Renal pelvis (tissue), 4 donors: ENCODE data around the gene NKX2-4. TPM values are rescaled to one million over a fixed set of nuclear protein-coding genes. Genes with fewer than 3 reads are reported as not detected.
"Not testable (repeated sequence)": the region's sequence is repeated elsewhere in the genome, so short reads cannot be mapped to it uniquely, and the experiment has no call there.

Experiments used
- DNase-seq: peaks from one replicate; pipeline ENCODE4 v3.0.0-alpha.2; 2013
- polyA plus RNA-seq, 3 donors: library from polyadenylated mRNA; unstranded; fragments of 120-200 nt; gene quantifications; one replicate each; pipeline ENCODE4 v1.2.1, GENCODE V29; 2013; ENCODE audit not compliant: insufficient read length in 3 of 3

NKX2-4 gene
- polyA plus RNA-seq, 3 donors = not detected

DNA sequence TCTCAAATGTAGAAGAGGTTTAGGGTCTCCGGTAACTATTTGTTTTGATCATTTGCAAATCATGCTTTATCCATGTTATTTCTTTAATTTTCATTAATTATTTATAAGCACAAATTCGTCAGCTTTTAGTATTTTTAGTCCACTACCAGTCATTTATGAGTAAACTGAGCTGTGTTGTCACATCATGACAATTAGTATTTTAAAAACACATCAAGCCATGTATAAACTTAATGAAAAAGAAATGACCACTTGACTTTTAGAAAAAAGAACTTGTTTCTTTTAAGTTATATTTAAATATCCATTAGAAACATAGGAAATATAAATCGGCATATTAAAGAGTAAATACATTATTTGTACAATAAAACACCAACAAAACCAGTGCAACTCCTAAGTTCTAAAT lies 2.8 kb downstream of the NKX2-4 start:
- DNase-seq = no peak

DNA sequence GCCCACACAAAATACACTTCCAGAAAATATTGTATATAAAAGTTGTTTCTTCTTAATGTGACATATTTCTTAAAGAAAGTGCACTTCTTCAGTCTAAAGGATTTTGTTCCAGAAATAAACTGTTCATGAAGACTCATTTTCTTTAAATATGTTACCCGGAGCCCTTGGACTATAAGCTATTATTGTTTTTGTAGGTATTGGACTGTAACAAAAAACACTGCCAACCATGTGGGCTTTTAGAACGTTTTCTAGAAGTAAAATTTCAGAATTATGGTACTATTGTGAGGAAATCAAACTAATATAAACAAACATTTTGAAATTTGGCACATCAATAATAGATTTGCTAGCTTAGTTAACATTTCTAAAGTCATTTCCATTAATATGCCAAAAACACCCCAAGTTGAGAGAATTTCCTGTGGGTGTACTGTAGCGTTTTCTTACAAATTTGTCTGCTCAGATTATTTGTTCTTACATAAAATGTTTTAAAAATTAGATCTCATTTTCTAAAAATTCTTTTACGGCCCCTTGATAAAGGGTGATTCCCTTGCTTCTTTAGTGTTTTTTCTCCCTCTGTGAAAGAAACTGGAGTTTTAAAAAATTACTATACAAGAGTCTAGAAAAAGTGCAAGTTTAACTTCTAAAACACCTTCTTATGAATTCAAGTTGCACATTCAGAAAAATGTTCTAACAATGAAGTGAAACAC lies 3.4 kb downstream of the NKX2-4 start:
- no peak for DNase-seq

DNA sequence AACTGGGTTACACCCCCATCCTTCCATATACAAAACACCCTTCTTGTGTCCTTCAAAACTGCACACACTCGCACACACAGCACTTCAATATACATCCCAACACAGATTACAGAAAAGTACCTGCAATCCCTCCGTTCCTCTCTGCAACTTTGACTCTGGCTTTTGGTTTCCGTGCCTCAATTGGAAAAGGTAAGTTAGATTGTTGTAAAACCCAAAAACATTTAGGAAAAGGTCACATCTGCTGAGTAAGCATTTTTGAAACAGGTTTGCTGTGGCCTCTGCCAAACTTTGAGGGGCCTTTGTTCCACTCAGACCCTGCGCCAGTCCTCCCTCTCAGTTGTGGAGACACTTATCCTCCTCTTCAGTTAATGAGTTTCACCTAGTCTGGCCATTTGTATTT lies 4.2 kb downstream of the NKX2-4 start:
- DNase-seq = no peak

- no peak for DNase-seq
Observed at GRCh38 chr20:21391972-21392352, 5.4 kb downstream of the NKX2-4 start.

DNA sequence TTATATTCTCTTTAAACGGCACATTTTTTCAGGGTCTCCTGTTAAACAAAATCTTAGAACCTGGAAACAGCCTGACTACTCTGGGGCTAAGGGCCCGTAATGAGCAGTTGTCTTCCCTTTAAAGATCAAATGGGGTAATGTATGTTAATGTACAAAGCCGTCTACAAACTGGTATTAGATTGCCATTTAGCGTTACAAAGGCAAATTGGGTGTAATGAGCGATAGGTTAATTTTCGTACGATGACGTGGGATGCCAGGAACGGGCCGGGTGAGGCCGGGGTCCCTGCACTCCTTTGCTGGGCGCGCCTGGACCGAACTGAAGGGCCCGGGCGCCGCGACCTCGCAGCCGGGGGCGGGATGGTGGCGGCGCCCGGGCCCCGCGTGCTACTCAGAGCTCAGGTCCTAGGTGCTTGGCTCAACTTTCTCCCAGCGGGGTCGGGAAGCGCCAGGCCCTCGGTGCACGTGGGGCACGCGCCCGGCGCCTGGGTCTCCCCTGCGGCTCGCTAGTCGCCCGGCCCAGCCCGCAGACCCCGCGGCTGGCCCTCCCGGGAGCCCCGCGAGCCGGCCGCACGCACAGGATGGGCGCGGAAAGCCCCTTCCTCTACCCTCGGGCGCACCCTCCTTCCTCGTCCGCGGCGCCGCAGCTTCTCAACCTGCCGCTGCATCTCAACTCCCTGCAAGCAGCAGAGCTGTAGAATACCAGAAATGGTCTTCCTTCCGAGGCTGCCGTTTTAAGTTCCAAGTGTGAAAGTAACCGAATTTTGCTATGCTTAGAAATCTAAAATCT lies 5.9 kb downstream of the NKX2-4 start:
- no peak for DNase-seq

DNA sequence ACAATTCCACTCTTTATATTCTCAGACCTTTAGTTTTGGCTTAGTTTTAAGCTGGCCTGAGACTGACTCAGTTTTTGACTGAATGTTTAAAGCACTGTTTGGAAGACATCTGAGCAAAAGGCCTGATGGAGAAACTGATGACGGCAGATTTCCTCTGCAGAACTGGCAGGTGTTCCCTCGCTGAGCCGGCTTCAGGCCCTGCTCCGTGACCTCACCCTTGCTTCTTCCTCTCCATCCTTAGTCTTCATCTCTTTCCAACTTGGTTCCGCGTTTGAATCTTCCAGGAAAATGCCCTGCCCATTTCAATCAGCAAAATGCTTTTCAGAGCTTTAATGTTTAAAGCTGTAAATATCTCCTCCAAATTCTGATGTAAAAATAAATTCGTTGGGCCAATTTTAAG lies 6.6 kb downstream of the NKX2-4 start:
- no peak for DNase-seq

GRCh38 chr20:21389368-21389767 lies 8.0 kb downstream of the NKX2-4 start:
- no peak for DNase-seq

- no peak for DNase-seq
Observed at GRCh38 chr20:21388566-21388965, 8.8 kb downstream of the NKX2-4 start.

- DNase-seq = no peak
Observed at GRCh38 chr20:21387528-21387927, 9.8 kb downstream of the NKX2-4 start.

DNA sequence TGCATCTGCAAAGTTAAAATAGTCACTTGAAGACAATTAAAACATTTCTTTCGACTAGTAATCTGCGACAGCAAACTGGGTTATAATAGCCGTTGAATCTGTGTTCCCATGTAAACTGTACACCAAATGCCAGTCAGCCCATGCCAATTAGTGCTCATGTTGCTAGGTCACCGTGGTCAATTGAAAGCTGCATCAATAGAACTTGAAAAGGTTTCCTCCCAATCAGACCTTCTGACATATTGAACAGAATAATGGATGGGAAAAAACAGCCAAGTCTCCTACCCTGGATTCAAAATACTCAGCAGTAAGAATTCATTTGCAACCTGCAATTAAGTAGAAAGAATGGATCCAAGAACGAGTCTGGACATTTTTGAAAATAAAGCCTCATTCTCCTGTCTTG lies 11.2 kb downstream of the NKX2-4 start:
- DNase-seq = no peak

- no peak for DNase-seq
Observed at GRCh38 chr20:21384308-21384892, 12.9 kb downstream of the NKX2-4 start.

GRCh38 chr20:21381619-21382018 lies 15.7 kb downstream of the NKX2-4 start:
- DNase-seq = no peak

DNA sequence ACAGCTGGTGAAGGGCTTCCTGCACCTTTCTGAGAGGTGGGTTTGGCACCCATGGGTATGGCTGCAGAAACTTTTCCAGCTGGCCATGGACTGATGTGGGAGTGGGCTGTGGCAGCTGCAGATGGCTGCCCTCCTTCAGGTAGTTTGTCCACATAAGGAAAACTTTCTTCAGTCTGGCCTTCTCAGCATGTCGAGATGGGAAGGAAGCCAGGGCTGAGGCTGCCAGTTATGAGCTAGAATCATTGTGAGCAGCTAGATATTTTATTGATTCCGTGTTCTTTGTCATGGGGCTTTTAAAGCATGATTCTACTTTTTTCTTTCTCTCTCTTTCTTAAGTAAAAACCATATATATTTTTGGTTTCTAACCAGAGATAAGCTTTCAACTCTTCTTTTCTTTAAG lies 16.6 kb downstream of the NKX2-4 start:
- DNase-seq = no peak

DNA sequence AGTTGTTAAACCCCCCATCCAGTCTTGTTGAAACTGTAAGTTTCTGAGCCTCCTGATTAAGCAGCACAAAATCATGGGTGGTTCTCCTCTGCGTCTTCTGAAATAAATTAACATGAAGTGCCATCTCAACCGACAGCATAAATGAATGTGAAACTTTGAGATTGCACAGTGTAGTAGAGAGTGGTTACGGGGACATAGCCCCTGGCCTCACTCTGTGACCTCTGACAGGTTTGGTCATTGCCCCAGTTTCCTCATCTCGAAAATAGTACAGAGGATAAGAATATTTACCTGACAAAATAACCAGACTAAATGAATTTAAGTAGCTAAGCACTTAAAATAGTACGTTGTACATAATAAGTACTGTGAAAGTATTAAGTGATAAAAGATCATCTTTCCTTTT lies 19.1 kb downstream of the NKX2-4 start:
- no peak for DNase-seq

DNA sequence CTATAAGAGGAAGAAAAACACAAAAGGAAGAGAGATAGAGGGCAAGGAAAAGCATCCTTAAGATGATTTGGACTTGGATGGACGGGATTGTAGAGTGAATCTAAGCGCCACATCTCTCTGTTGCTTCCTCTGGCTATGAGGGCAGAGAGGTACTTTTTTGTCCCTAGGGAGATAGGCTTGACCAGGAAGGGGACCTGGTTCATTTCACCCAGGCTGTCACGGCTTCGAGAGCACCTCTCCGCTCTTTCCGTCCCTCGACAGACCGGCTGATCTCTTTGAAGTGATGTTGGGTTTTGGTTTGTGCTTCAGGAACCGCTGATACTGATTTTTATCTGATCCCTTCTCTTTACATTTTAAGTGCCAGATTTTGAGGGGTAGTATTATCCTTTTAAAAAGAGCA lies 19.6 kb downstream of the NKX2-4 start:
- DNase-seq = no peak

GRCh38 chr20:21376626-21377025 lies 20.7 kb downstream of the NKX2-4 start:
- no peak for DNase-seq

DNA sequence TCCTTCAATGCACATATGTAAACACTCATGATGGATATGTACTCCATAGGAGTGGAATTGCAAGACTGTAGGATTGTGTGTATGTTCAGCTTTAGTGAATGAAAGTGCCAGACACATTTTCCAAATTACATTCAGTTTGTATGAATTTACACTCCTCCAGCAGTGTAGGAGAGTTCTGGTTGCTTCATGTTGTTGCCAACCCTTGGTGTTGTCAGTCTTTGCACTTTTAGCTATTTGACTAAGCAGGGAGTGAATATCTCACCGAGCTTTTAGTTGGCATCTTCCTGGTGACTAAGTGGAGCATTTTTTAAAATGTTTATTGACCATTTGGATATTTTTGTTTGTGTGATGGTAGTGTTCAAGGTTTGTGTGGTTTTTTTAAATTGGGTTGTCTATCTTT lies 23.9 kb downstream of the NKX2-4 start:
- no peak for DNase-seq

GRCh38 chr20:21372016-21372415 lies 25.3 kb downstream of the NKX2-4 start:
- DNase-seq = no peak

GRCh38 chr20:21371193-21371592 lies 26.1 kb downstream of the NKX2-4 start:
- DNase-seq = no peak

DNA sequence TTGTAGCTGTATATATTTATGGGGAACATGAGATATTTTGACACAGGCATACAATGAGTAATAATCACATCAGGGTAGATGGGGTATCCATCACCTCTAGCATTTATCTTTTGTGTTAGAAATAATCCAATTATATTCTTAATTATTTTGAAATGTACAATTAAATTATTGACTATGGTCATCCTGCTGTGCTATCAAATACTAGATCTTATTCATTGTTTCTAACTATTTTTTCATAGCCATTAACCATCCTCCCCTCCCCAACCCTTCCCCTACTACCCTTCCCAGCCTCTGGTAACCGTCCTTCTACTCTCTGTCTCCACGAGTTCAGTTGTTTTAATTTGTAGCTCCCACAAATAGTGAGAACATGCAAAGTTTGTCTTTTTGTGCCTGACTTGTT lies 28.5 kb downstream of the NKX2-4 start:
- no peak for DNase-seq

DNA sequence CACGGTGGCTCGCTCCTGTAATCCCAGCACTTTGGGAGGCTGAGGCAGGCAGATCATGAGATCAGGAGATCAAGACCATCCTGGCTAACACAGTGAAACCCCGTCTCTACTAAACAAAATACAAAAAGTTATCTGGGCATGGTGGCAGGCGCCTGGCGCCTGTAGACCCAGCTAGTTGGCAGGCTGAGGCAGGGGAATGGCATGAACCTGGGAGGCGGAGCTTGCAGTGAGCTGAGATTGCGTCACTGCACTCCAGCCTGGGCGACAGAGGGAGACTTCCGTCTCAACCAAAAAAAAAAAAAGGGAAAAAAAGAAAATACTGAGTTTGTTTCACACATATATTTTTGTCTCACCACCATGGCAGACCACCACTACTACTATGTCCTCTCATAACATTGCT lies 31.1 kb downstream of the NKX2-4 start:
- not testable (repeated sequence) for DNase-seq

- DNase-seq = no peak
Observed at GRCh38 chr20:21365771-21366170, 31.6 kb downstream of the NKX2-4 start.

GRCh38 chr20:21364413-21364812 lies 32.9 kb downstream of the NKX2-4 start:
- DNase-seq = no peak
